Activated CD8-positive, alpha-beta T cell treated with anti-CD3 and anti-CD28 coated beads for 36 hours (primary cell): ENCODE results near the gene CARHSP1. TPM values are rescaled to one million over a fixed set of nuclear protein-coding genes. Genes with fewer than 3 reads are reported as not detected.

ENCODE experiments used
- ATAC-seq: fragments of 200-7000 bp; cut with Tn5 transposase; one replicate; pipeline ENCODE4 v1.10.0; 2021; ENCODE audit warnings: mild to moderate bottlenecking, moderate library complexity
- CTCF ChIA-PET: fragments of 350-600 bp; sonication (Branson Sonifier 250); formaldehyde crosslinking; loops from one replicate; lab custom pipeline; 2021; ENCODE audit warnings: antibody characterized with exemption; lab: Charles Lee
- POLR2A ChIA-PET: fragments of 350-600 bp; sonication (Branson Sonifier 250); formaldehyde crosslinking; loops from one replicate; lab custom pipeline; 2021; ENCODE audit warnings: antibody characterized with exemption; lab: Charles Lee
- DNase-seq: peaks from one replicate; pipeline ENCODE4 v3.0.0-alpha.2; 2020
- H3K27ac Mint-ChIP-seq: one replicate; pipeline ENCODE4 v1.8.0; 2021; ENCODE audit warnings: mild to moderate bottlenecking, mixed read lengths
- H3K27me3 Mint-ChIP-seq: one replicate; pipeline ENCODE4 v1.8.0; 2021; ENCODE audit warnings: mixed read lengths
- H3K36me3 Mint-ChIP-seq: one replicate; pipeline ENCODE4 v1.8.0; 2021; ENCODE audit warnings: low read depth, mixed read lengths
- H3K4me1 Mint-ChIP-seq: one replicate; pipeline ENCODE4 v1.8.0; 2021; ENCODE audit warnings: low read depth, mixed read lengths
- H3K4me3 Mint-ChIP-seq: one replicate; pipeline ENCODE4 v1.8.0; 2021; ENCODE audit warnings: mild to moderate bottlenecking, moderate library complexity, mixed read lengths
- H3K9me3 Mint-ChIP-seq: one replicate; pipeline ENCODE4 v1.8.0; 2021; ENCODE audit warnings: mixed read lengths
- CTCF ChIP-seq: fragments of 200-600 bp; IDR thresholded peaks from one replicate; pipeline ENCODE4 v1.8.0; 2022; ENCODE audit warnings: antibody characterized with exemption, mild to moderate bottlenecking
- intact Hi-C: fragments of 100-400 bp; cut with micrococcal nuclease; formaldehyde crosslinking; loops from one replicate; pipeline ENCODE4 v1.10.0; 2022
- total RNA-seq, 2 experiments: library from RNA; stranded (reverse); gene quantifications; one replicate each; pipeline ENCODE4 v1.2.3, GENCODE V29; 2021

Gene CARHSP1
- total RNA-seq, 2 experiments from 2014 or later: 63.9 to 72.6 TPM

GRCh38 chr16:8901320-8901861, 32.6 kb upstream of the CARHSP1 start:
- Mint-ChIP-seq H3K4me3 (no peak overlapping the region), H3K4me1 (no peaks in the 10 kb centered on the region), H3K27ac (no peak overlapping the region), H3K27me3 (no peaks in the 10 kb centered on the region), H3K36me3 (peaks cover 84% of the 10 kb centered on the region), H3K9me3 (no peaks in the 10 kb centered on the region)
- ChIA-PET CTCF (interaction anchor here (2.1 to 6.5 kb wide), 3 partner anchors 21 to 237 kb away, joined by 5 to 29 read pairs (median 8); no protein-coding TSS in a partner anchor), POLR2A (interaction anchor here (0.7 to 0.9 kb wide), 2 partner anchors 31 to 44 kb away, joined by 3 to 4 read pairs; no protein-coding TSS in a partner anchor)
- DNase-seq (no peak), ATAC-seq (no peak)
- no peak for TF ChIP-seq CTCF
- intact Hi-C loops: no loop called here

- TF ChIP-seq CTCF: no peak
- Mint-ChIP-seq H3K27me3 (no peaks in the 10 kb centered on the region), H3K27ac (no peak overlapping the region), H3K4me1 (no peaks in the 10 kb centered on the region), H3K36me3 (peaks cover 76% of the 10 kb centered on the region), H3K9me3 (no peaks in the 10 kb centered on the region), H3K4me3 (no peak overlapping the region)
- intact Hi-C loops: no loop called here
- DNase-seq (no peak), ATAC-seq (no peak)
- POLR2A ChIA-PET: interaction anchor here (0.7 kb wide), 1 partner anchor 45 kb away, joined by 4 read pairs; no protein-coding TSS in a partner anchor
- CTCF ChIA-PET: interaction anchor here (2.1 to 6.5 kb wide), 3 partner anchors 20 to 239 kb away, joined by 5 to 29 read pairs (median 8); no protein-coding TSS in a partner anchor
These were observed 31.5 kb upstream of the CARHSP1 start for GRCh38 chr16:8900343-8900742.

- Mint-ChIP-seq H3K36me3 (peaks cover 76% of the 10 kb centered on the region), H3K27me3 (no peaks in the 10 kb centered on the region), H3K4me3 (no peak overlapping the region), H3K9me3 (no peaks in the 10 kb centered on the region), H3K27ac (peak overlapping the region; percentile 59), H3K4me1 (no peaks in the 10 kb centered on the region)
- no peak for TF ChIP-seq CTCF
- ChIA-PET CTCF (interaction anchor here (2.6 to 6.5 kb wide), 2 partner anchors 19 to 36 kb away, joined by 8 to 29 read pairs; no protein-coding TSS in a partner anchor), POLR2A (no interaction called here)
- ATAC-seq: no peak
- no peak for DNase-seq
- intact Hi-C loops: no loop called here
These were observed 31.0 kb upstream of the CARHSP1 start for GRCh38 chr16:8899709-8900317.

GRCh38 chr16:8898660-8899318, 30.0 kb upstream of the CARHSP1 start:
- no peak for DNase-seq
- Mint-ChIP-seq H3K4me1 (no peaks in the 10 kb centered on the region), H3K36me3 (peaks cover 77% of the 10 kb centered on the region), H3K9me3 (no peaks in the 10 kb centered on the region), H3K4me3 (no peak overlapping the region), H3K27me3 (no peaks in the 10 kb centered on the region), H3K27ac (no peak overlapping the region)
- POLR2A ChIA-PET: interaction anchor here (1.3 kb wide), 1 partner anchor 9 kb away, joined by 4 read pairs; no protein-coding TSS in a partner anchor
- no peak for ATAC-seq
- CTCF ChIA-PET: interaction anchor here (2.6 to 6.5 kb wide), 3 partner anchors 18 to 110 kb away, joined by 8 to 29 read pairs (median 9); no protein-coding TSS in a partner anchor
- intact Hi-C loops: no loop called here
- TF ChIP-seq CTCF: no peak
